Measurements from ENCODE around the gene SF3A2. TPM values are rescaled to one million over a fixed set of nuclear protein-coding genes. Genes with fewer than 3 reads are reported as not detected.

The SF3A2 gene
- total and polyA plus RNA-seq, 10 of the 15 experiments (the other 5 are each of a cell fraction or from before 2014, with no cell fraction given) = 0.33 to 143 (median 30.6) TPM

- TF ChIP-seq POLR2AphosphoS5 (IDR thresholded peaks at IDR 0.05; ENCODE audit: low read length) (no peak), RELB (IDR thresholded peaks at IDR 0.05; ENCODE audit: low read depth) (no peak), NFYA (IDR thresholded peaks at IDR 0.05; ENCODE audit: borderline replicate concordance, low read depth, low read length) (no peak), RUNX3 (IDR thresholded peaks at IDR 0.05; ENCODE audit: low read length) (no peak), SP1 (IDR thresholded peaks at IDR 0.05; ENCODE audit: low read depth, low read length) (no peak), ZBTB40 (IDR thresholded peaks at IDR 0.05; ENCODE audit: borderline replicate concordance) (no peak), SUPT20H (IDR thresholded peaks at IDR 0.05; ENCODE audit: borderline replicate concordance, control insufficient read depth, low read depth, low read length) (no peak), SUZ12 (IDR thresholded peaks at IDR 0.05; ENCODE audit: unreplicated experiment) (peak; percentile 49), PKNOX1 (IDR thresholded peaks at IDR 0.05) (0 out of 2 replicates have a peak, but pooled peaks have one; percentile 10), MXI1 (IDR thresholded peaks at IDR 0.05; ENCODE audit: low read depth, low read length) (0 out of 2 replicates have a peak, but pooled peaks have one; percentile 6), ZBTB11 (CRISPR knock-in tag; IDR thresholded peaks at IDR 0.05) (no peak), NR2C1 (IDR thresholded peaks at IDR 0.05) (no peak), POLR2A (IDR thresholded peaks at IDR 0.05; ENCODE audit: low read depth, low read length) (peak; percentile 73)
Measured at GRCh38 chr19:2290441-2291184, 54.0 kb downstream of the SF3A2 start (continued).
